ENCODE data around the gene RASSF1.
"Not testable (repeated sequence)": the region's sequence is repeated elsewhere in the genome, so short reads cannot be mapped to it uniquely, and the experiment has no call there.

RASSF1 gene

GRCh38 chr3:50298836-50299637, 41.6 kb downstream of the RASSF1 start, which contains the start of the genes HYAL3 and NAA80:
Gene HYAL3 (minus strand): TSS chr3:50299405. CDS start chr3:50295602, 3,803 bp downstream.
Gene NAA80 (minus strand): TSS chr3:50299405. CDS start chr3:50297463, 1,942 bp downstream.
- DNase-seq: peak; percentile 99 to 100

- DNase-seq: no peak
These were observed 42.5 kb downstream of the RASSF1 start for GRCh38 chr3:50297896-50298725.

- no peak for DNase-seq
These were observed 43.3 kb downstream of the RASSF1 start for GRCh38 chr3:50297384-50297775.

GRCh38 chr3:50296721-50297383, 43.8 kb downstream of the RASSF1 start:
- DNase-seq: no peak

GRCh38 chr3:50295553-50296431, 44.8 kb downstream of the RASSF1 start:
- DNase-seq: no peak

- DNase-seq: no peak
These were observed 45.9 kb downstream of the RASSF1 start for GRCh38 chr3:50294492-50295403.

GRCh38 chr3:50294089-50294488, 46.5 kb downstream of the RASSF1 start:
- DNase-seq: no peak

GRCh38 chr3:50293079-50293801, 47.4 kb downstream of the RASSF1 start:
- DNase-seq: no peak

GRCh38 chr3:50292159-50293078, 48.2 kb downstream of the RASSF1 start, which contains the start of gene IFRD2:
Gene IFRD2 (minus strand): TSS chr3:50292429. CDS start chr3:50292274, 155 bp downstream.
- DNase-seq: peak; percentile 94 to 95

GRCh38 chr3:50290161-50290641, 50.4 kb downstream of the RASSF1 start:
- DNase-seq: no peak

- DNase-seq: no peak
These were observed 51.5 kb downstream of the RASSF1 start for GRCh38 chr3:50289130-50289529.

GRCh38 chr3:50288387-50289007, 52.1 kb downstream of the RASSF1 start:
- DNase-seq: no peak

GRCh38 chr3:50287262-50287661, 53.4 kb downstream of the RASSF1 start:
- no peak for DNase-seq

GRCh38 chr3:50286322-50287227, 54.1 kb downstream of the RASSF1 start:
- DNase-seq: no peak

- not testable (repeated sequence) for DNase-seq
These were observed 56.5 kb downstream of the RASSF1 start for GRCh38 chr3:50284121-50284520.
